K562 (cell line): ENCODE measurements around the gene NUCB2. TPM values are rescaled to one million over a fixed set of nuclear protein-coding genes. Genes with fewer than 3 reads are reported as not detected.

Source experiments
- CUX1 ChIP-seq: fragments of 200-800 bp; sonication (Bioruptor generic); IDR thresholded peaks from 2 replicates; pipeline ENCODE4 v1.6.1; 2016; ENCODE audit warnings: missing genetic modification characterization, missing compliant biosample characterization
- E4F1 ChIP-seq: fragments of 250-450 bp; sonication (Bioruptor Pico); IDR thresholded peaks from 2 replicates; pipeline ENCODE4 v1.5.0; 2021; ENCODE audit warnings: mild to moderate bottlenecking, borderline replicate concordance
- ELF4 ChIP-seq: fragments of 450-650 bp; formaldehyde crosslinking; IDR thresholded peaks from 2 replicates; pipeline ENCODE4 v1.4.0; 2022; ENCODE audit warnings: missing genetic modification characterization
- HOXB6 ChIP-seq: fragments of 250-450 bp; sonication (Bioruptor Pico); IDR thresholded peaks from 2 replicates; pipeline ENCODE4 v1.5.1; 2022; ENCODE audit warnings: mild to moderate bottlenecking, borderline replicate concordance
- MEIS2 ChIP-seq: fragments of 450-650 bp; IDR thresholded peaks from 2 replicates; pipeline ENCODE4 v1.6.1; 2014; ENCODE audit warnings: mild to moderate bottlenecking; ENCODE audit not compliant: partially characterized antibody
- PTRF ChIP-seq: fragments of 450-650 bp; IDR thresholded peaks from 2 replicates; pipeline ENCODE4 v1.6.1; 2016; ENCODE audit warnings: mild to moderate bottlenecking, missing genetic modification characterization, missing compliant biosample characterization
- SMAD3 ChIP-seq: fragments of 450-650 bp; formaldehyde crosslinking; conservative IDR thresholded peaks from 2 replicates; pipeline ENCODE4 v1.4.0; 2020; ENCODE audit warnings: mild to moderate bottlenecking
- SOX6 ChIP-seq: fragments of 450-650 bp; IDR thresholded peaks from 2 replicates; pipeline ENCODE4 v1.6.1; 2014; ENCODE audit warnings: mild to moderate bottlenecking
- STAT6 ChIP-seq: sonication (generic); formaldehyde crosslinking; IDR thresholded peaks from 2 replicates; pipeline ENCODE4 v1.8.1; 2023; ENCODE audit warnings: mild to moderate bottlenecking, missing genetic modification reagents
- ZBED1 ChIP-seq: IDR thresholded peaks from 2 replicates; pipeline ENCODE4 v1.6.1; 2014
- polyA plus RNA-seq, 8 experiments: library from polyadenylated mRNA; depleted of rRNA in 4 of 8; stranded (reverse) in 5 of 8; unstranded in 3 of 8; fragments of >200 nt; fragmentation: Nextera tagmentation in 2 of 8; fragmentation: Illumina TruSeq in 1 of 8; extraction: Ambion mirVana in 2 of 8; extraction: Trizol in 1 of 8; gene quantifications; 2 replicates each; pipeline versions ENCODE4 v1.2.1 to v1.2.3, GENCODE V29; 2011 to 2014; ENCODE audit warnings: inconsistent platforms in 1 of 8, missing spikeins in 1 of 8
- total RNA-seq, 7 experiments: library from RNA; depleted of rRNA in 6 of 7; stranded (reverse); fragments of >200 nt in 6 of 7; fragmentation: Illumina TruSeq in 2 of 7; extraction: Trizol in 2 of 7; gene quantifications; 2 replicates each; pipeline versions ENCODE4 v1.2.1 to v1.2.3, GENCODE V29; 2011 to 2021; ENCODE audit warnings: low replicate concordance in 1 of 7
- TF ChIP-seq, protein P1 (sequence below): fragments of 250-450 bp; sonication (Bioruptor Pico); IDR thresholded peaks from 2 replicates; pipeline ENCODE4 v1.8.0; 2022; ENCODE audit warnings: inconsistent platforms
- TF ChIP-seq, protein P2 (sequence below): sonication (generic); formaldehyde crosslinking; IDR thresholded peaks from 2 replicates; pipeline ENCODE4 v1.5.0; 2020; ENCODE audit warnings: missing genetic modification reagents

The NUCB2 gene
- total and polyA plus RNA-seq, 9 of the 15 experiments (the other 6 are each of a cell fraction or from before 2014, with no cell fraction given): 54.0 to 108 (median 84.6) TPM

GRCh38 chr11:17276236-17277023 is at the start of gene NUCB2 (continued):
- TF ChIP-seq MEIS2: peak; percentile 20
- TF ChIP-seq STAT6 (CRISPR knock-in tag): no peak
- no peak for TF ChIP-seq ELF4 (CRISPR knock-in tag)
- no peak for TF ChIP-seq HOXB6
- no peak for TF ChIP-seq E4F1 (CRISPR knock-in tag)
- TF ChIP-seq, protein P1, sequence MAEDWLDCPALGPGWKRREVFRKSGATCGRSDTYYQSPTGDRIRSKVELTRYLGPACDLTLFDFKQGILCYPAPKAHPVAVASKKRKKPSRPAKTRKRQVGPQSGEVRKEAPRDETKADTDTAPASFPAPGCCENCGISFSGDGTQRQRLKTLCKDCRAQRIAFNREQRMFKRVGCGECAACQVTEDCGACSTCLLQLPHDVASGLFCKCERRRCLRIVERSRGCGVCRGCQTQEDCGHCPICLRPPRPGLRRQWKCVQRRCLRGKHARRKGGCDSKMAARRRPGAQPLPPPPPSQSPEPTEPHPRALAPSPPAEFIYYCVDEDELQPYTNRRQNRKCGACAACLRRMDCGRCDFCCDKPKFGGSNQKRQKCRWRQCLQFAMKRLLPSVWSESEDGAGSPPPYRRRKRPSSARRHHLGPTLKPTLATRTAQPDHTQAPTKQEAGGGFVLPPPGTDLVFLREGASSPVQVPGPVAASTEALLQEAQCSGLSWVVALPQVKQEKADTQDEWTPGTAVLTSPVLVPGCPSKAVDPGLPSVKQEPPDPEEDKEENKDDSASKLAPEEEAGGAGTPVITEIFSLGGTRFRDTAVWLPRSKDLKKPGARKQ (CRISPR knock-in tag): no peak
- no peak for TF ChIP-seq CUX1 (CRISPR knock-in tag)
- TF ChIP-seq SMAD3 (CRISPR knock-in tag): no peak
- TF ChIP-seq SOX6: no peak
- TF ChIP-seq PTRF (tag): no peak
- no peak for TF ChIP-seq ZBED1
- TF ChIP-seq, protein P2, sequence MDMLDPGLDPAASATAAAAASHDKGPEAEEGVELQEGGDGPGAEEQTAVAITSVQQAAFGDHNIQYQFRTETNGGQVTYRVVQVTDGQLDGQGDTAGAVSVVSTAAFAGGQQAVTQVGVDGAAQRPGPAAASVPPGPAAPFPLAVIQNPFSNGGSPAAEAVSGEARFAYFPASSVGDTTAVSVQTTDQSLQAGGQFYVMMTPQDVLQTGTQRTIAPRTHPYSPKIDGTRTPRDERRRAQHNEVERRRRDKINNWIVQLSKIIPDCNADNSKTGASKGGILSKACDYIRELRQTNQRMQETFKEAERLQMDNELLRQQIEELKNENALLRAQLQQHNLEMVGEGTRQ (CRISPR knock-in tag): no peak
